Measurements from ENCODE around the gene GPC5.
"Not testable (repeated sequence)": the region's sequence is repeated elsewhere in the genome, so short reads cannot be mapped to it uniquely, and the experiment has no call there.

GPC5 gene

GRCh38 chr13:91652404-91653301 is 254.2 kb downstream of the GPC5 start:
- peak; percentile 8 for DNase-seq (ENCODE audit: low read depth)

GRCh38 chr13:91655731-91656130 is 257.3 kb downstream of the GPC5 start:
- no peak for DNase-seq (ENCODE audit: low read depth)

- no peak for DNase-seq (ENCODE audit: low read depth)
Measured at GRCh38 chr13:91657283-91657682, 258.9 kb downstream of the GPC5 start.

- DNase-seq (ENCODE audit: low read depth), result no peak
Measured at GRCh38 chr13:91659256-91660075, 261.0 kb downstream of the GPC5 start.

GRCh38 chr13:91660076-91660415 is 261.6 kb downstream of the GPC5 start:
- no peak for DNase-seq (ENCODE audit: low read depth)

- no peak for DNase-seq (ENCODE audit: low read depth)
Measured at GRCh38 chr13:91661692-91662490, 263.5 kb downstream of the GPC5 start.

GRCh38 chr13:91664039-91664438 is 265.6 kb downstream of the GPC5 start:
- no peak for DNase-seq (ENCODE audit: low read depth)

GRCh38 chr13:91667486-91667885 is 269.1 kb downstream of the GPC5 start:
- no peak for DNase-seq (ENCODE audit: low read depth)

GRCh38 chr13:91668866-91669495 is 270.6 kb downstream of the GPC5 start:
- no peak for DNase-seq (ENCODE audit: low read depth)

GRCh38 chr13:91674347-91674746 is 275.9 kb downstream of the GPC5 start:
- not testable (repeated sequence) for DNase-seq (ENCODE audit: low read depth)

- no peak for DNase-seq (ENCODE audit: low read depth)
Measured at GRCh38 chr13:91684746-91685145, 286.3 kb downstream of the GPC5 start.

- DNase-seq (ENCODE audit: low read depth), result no peak
Measured at GRCh38 chr13:91690944-91691343, 292.5 kb downstream of the GPC5 start.

- DNase-seq (ENCODE audit: low read depth), result no peak
Measured at GRCh38 chr13:91693466-91693865, 295.0 kb downstream of the GPC5 start.

- no peak for DNase-seq (ENCODE audit: low read depth)
Measured at GRCh38 chr13:91698308-91698707, 299.9 kb downstream of the GPC5 start.

- no peak for DNase-seq (ENCODE audit: low read depth)
Measured at GRCh38 chr13:91698767-91699166, 300.3 kb downstream of the GPC5 start.

GRCh38 chr13:91699863-91700262 is 301.4 kb downstream of the GPC5 start:
- DNase-seq (ENCODE audit: low read depth), result no peak

GRCh38 chr13:91701975-91702374 is 303.6 kb downstream of the GPC5 start:
- DNase-seq (ENCODE audit: low read depth), result no peak

- no peak for DNase-seq (ENCODE audit: low read depth)
Measured at GRCh38 chr13:91702411-91702810, 304.0 kb downstream of the GPC5 start.

GRCh38 chr13:91704398-91704797 is 306.0 kb downstream of the GPC5 start:
- DNase-seq (ENCODE audit: low read depth), result no peak

- DNase-seq (ENCODE audit: low read depth), result no peak
Measured at GRCh38 chr13:91708558-91708957, 310.1 kb downstream of the GPC5 start.

GRCh38 chr13:91709180-91709579 is 310.8 kb downstream of the GPC5 start:
- DNase-seq (ENCODE audit: low read depth), result no peak

- DNase-seq (ENCODE audit: low read depth), result no peak
Measured at GRCh38 chr13:91710733-91711132, 312.3 kb downstream of the GPC5 start.

Measured in fibroblast of the conjunctiva (primary cell).